H1 (cell line): ENCODE measurements around the gene LEMD2. TPM values are rescaled to one million over a fixed set of nuclear protein-coding genes. Genes with fewer than 3 reads are reported as not detected.

ENCODE experiments used
- CTCF ChIA-PET: fragments of 300-600 bp; sonication (Branson Sonifier 250); formaldehyde crosslinking; loops from one replicate; lab custom pipeline; 2021; ENCODE audit not compliant: partially characterized antibody; lab: Charles Lee
- POLR2A ChIA-PET: fragments of 300-600 bp; sonication (Branson Sonifier 250); formaldehyde crosslinking; loops from one replicate; lab custom pipeline; 2021; ENCODE audit warnings: inconsistent platforms; ENCODE audit not compliant: partially characterized antibody; lab: Charles Lee
- DNase-seq, 2 experiments: peaks; one replicate each; pipeline versions ENCODE4 v3.0.0 to v3.0.0-alpha.2; 2010 to 2022; ENCODE audit warnings: low spot score in 2 of 2, low read depth in 1 of 2, mixed read lengths in 1 of 2
- FAIRE-seq: peaks from 2 replicates; lab custom pipeline; 2011; peaks lifted over from hg19 to GRCh38; lab: Jason Lieb, UNC
- H2AFZ ChIP-seq: 2 replicates; pipeline ENCODE4 v1.8.1; 2012; ENCODE audit warnings: low read length, inconsistent platforms
- H2AK5ac ChIP-seq: 2 replicates; pipeline ENCODE4 v1.6.1; 2013; ENCODE audit warnings: low read depth, low read length
- H2BK120ac ChIP-seq: replicated peaks from 2 replicates; pipeline ENCODE3; 2013; ENCODE audit warnings: low read depth, low read length, inconsistent platforms
- H2BK12ac ChIP-seq: 2 replicates; pipeline ENCODE4 v1.6.1; 2013; ENCODE audit warnings: low read depth, low read length
- H2BK15ac ChIP-seq: 2 replicates; pipeline ENCODE4 v1.6.1; 2013; ENCODE audit warnings: low read length
- H2BK20ac ChIP-seq: 2 replicates; pipeline ENCODE4 v1.6.1; 2013; ENCODE audit warnings: low read length
- H2BK5ac ChIP-seq: 2 replicates; pipeline ENCODE4 v1.6.1; 2013; ENCODE audit warnings: low read depth, low read length
- H3K14ac ChIP-seq: 2 replicates; pipeline ENCODE4 v1.6.1; 2013; ENCODE audit warnings: inconsistent platforms; ENCODE audit not compliant: insufficient read length
- H3K18ac ChIP-seq: 2 replicates; pipeline ENCODE4 v1.6.1; 2013; ENCODE audit warnings: low read length; ENCODE audit errors: extremely low read depth
- H3K23ac ChIP-seq: 2 replicates; pipeline ENCODE4 v1.6.1; 2013; ENCODE audit warnings: inconsistent platforms; ENCODE audit not compliant: insufficient read length
- H3K23me2 ChIP-seq: 2 replicates; pipeline ENCODE4 v1.6.1; 2013; ENCODE audit warnings: low read depth, low read length
- H3K27ac ChIP-seq: 2 replicates; pipeline ENCODE4 v1.6.1; 2011; ENCODE audit warnings: low read depth, low read length, inconsistent platforms
- H3K27me3 ChIP-seq, 4 experiments: replicated peaks in 1 of 4; 1 replicate in 1 of 4; 2 replicates in 3 of 4; pipeline versions ENCODE4 v1.6.1 to v1.8.1; 2011 to 2013; ENCODE audit warnings: low read length in 3 of 4, mild to moderate bottlenecking in 3 of 4, inconsistent platforms in 2 of 4, mixed read lengths in 2 of 4, moderate library complexity in 1 of 4; ENCODE audit not compliant: control insufficient read depth in 3 of 4, insufficient read depth in 3 of 4; ENCODE audit errors: extremely low read depth in 1 of 4
- H3K36me3 ChIP-seq, 4 experiments: 2 replicates each; pipeline versions ENCODE4 v1.6.1 to v1.8.1; 2011 to 2013; ENCODE audit warnings: mild to moderate bottlenecking in 4 of 4, low read length in 3 of 4, moderate library complexity in 2 of 4, control low read depth in 1 of 4, inconsistent platforms in 1 of 4; ENCODE audit not compliant: insufficient read depth in 4 of 4, control insufficient read depth in 2 of 4
- H3K4ac ChIP-seq: replicated peaks from 2 replicates; pipeline ENCODE3; 2013; ENCODE audit warnings: low read length, low read depth, mixed read lengths, inconsistent platforms; ENCODE audit not compliant: insufficient read length
- H3K4me1 ChIP-seq, 4 experiments: replicated peaks in 1 of 4; 1 replicate in 1 of 4; 2 replicates in 3 of 4; pipeline versions ENCODE4 v1.6.1 to v1.8.1; 2011 to 2013; ENCODE audit warnings: low read length in 3 of 4, inconsistent platforms in 2 of 4, mixed read lengths in 1 of 4; ENCODE audit not compliant: insufficient read depth in 4 of 4, control insufficient read depth in 3 of 4
- H3K4me2 ChIP-seq, 2 experiments: 2 replicates each; pipeline versions ENCODE4 v1.6.1 to v1.8.1; 2011 to 2013; ENCODE audit warnings: low read depth in 2 of 2, low read length in 2 of 2, control low read depth in 1 of 2, inconsistent platforms in 1 of 2, mild to moderate bottlenecking in 1 of 2; ENCODE audit not compliant: insufficient read depth in 1 of 2
- H3K4me3 ChIP-seq, 4 experiments: fragments of 200-600, 300-600 bp in 1 of 4; sonication (generic), shearing (Covaris generic), sonication (Bioruptor Twin) in 1 of 4; 2 replicates each; pipeline versions ENCODE4 v1.5.1 to v1.8.1; 2011 to 2016; ENCODE audit warnings: low read length in 4 of 4, low read depth in 3 of 4, control low read depth in 2 of 4, inconsistent platforms in 2 of 4, mild to moderate bottlenecking in 2 of 4, mixed read lengths in 1 of 4, moderate library complexity in 1 of 4; ENCODE audit not compliant: insufficient read depth in 2 of 4; ENCODE audit errors: extremely low read depth in 1 of 4
- H3K56ac ChIP-seq: replicated peaks from 2 replicates; pipeline ENCODE3; 2013; ENCODE audit warnings: low read depth, mild to moderate bottlenecking, mixed read lengths, low read length, inconsistent platforms; ENCODE audit not compliant: insufficient read length
- H3K79me1 ChIP-seq: 2 replicates; pipeline ENCODE4 v1.6.1; 2013; ENCODE audit warnings: low read depth, low read length, control low read depth
- H3K79me2 ChIP-seq, 2 experiments: 2 replicates each; pipeline versions ENCODE4 v1.6.1 to v1.8.1; 2012 to 2013; ENCODE audit warnings: low read length in 2 of 2, mild to moderate bottlenecking in 2 of 2, inconsistent platforms in 1 of 2; ENCODE audit not compliant: insufficient read depth in 2 of 2, control insufficient read depth in 1 of 2
- H3K9ac ChIP-seq, 4 experiments: replicated peaks in 1 of 4; 1 replicate in 1 of 4; 2 replicates in 3 of 4; pipeline versions ENCODE4 v1.6.1 to v1.8.1; 2011 to 2013; ENCODE audit warnings: low read depth in 3 of 4, low read length in 3 of 4, control low read depth in 2 of 4, mild to moderate bottlenecking in 2 of 4, moderate library complexity in 2 of 4, inconsistent platforms in 1 of 4; ENCODE audit errors: extremely low read depth in 1 of 4
- H3K9me3 ChIP-seq, 2 experiments: 2 replicates each; pipeline versions ENCODE4 v1.6.1 to v1.8.1; 2012 to 2013; ENCODE audit warnings: mild to moderate bottlenecking in 2 of 2, moderate library complexity in 2 of 2, control low read depth in 1 of 2, inconsistent platforms in 1 of 2, low read depth in 1 of 2, low read length in 1 of 2, mixed read lengths in 1 of 2; ENCODE audit not compliant: insufficient read depth in 2 of 2
- H4K20me1 ChIP-seq, 2 experiments: replicated peaks in 1 of 2; 2 replicates each; pipeline versions ENCODE3 to v1.8.1; 2011 to 2013; ENCODE audit warnings: inconsistent platforms in 2 of 2, low read length in 2 of 2, mild to moderate bottlenecking in 1 of 2; ENCODE audit not compliant: insufficient read depth in 2 of 2, control insufficient read depth in 1 of 2
- H4K5ac ChIP-seq: 2 replicates; pipeline ENCODE4 v1.6.1; 2013; ENCODE audit warnings: low read length, low read depth, mixed read lengths, inconsistent platforms; ENCODE audit not compliant: insufficient read length
- H4K8ac ChIP-seq: 2 replicates; pipeline ENCODE4 v1.8.0; 2013; ENCODE audit warnings: mild to moderate bottlenecking, moderate library complexity, low read length, inconsistent platforms; ENCODE audit not compliant: insufficient read depth; ENCODE audit errors: extremely low read depth
- H4K91ac ChIP-seq: replicated peaks from 2 replicates; pipeline ENCODE3; 2013; ENCODE audit warnings: low read length, mixed read lengths, inconsistent platforms; ENCODE audit not compliant: insufficient read length
- CBX8 ChIP-seq: fragments of 300-800, 300-1000 bp; sonication (generic); IDR thresholded peaks from 2 replicates; pipeline ENCODE4 v1.7.1; 2016; ENCODE audit warnings: low read depth, low read length, borderline replicate concordance
- RAD21 ChIP-seq, 2 experiments: IDR thresholded peaks in 1 of 2; conservative IDR thresholded peaks in 1 of 2; 2 replicates each; pipeline ENCODE4 v1.6.1; 2011; ENCODE audit warnings: low read depth in 2 of 2, low read length in 2 of 2, improper control_type of control experiment in 1 of 2, inconsistent platforms in 1 of 2, mild to moderate bottlenecking in 1 of 2, moderate library complexity in 1 of 2
- SP1 ChIP-seq: IDR thresholded peaks from 2 replicates; pipeline ENCODE4 v1.6.1; 2011; ENCODE audit warnings: low read depth, low read length
- WGBS, 2 experiments: shearing (Covaris generic) in 1 of 2; methylation state at CpG; one replicate each; pipeline versions ENCODE4 v1.1.6 to v1.1.7; 2013 to 2015; ENCODE audit warnings: low lambda C conversion rate in 2 of 2, mixed read lengths in 2 of 2, inconsistent platforms in 1 of 2, low coverage in 1 of 2, missing lambda C conversion rate in 1 of 2; ENCODE audit not compliant: insufficient replicate concordance in 2 of 2, insufficient coverage in 1 of 2, insufficient read length in 1 of 2; ENCODE audit errors: extremely low coverage in 1 of 2, missing lambda C conversion rate in 1 of 2; 5-methylcytosine and 5-hydroxymethylcytosine counted together
- polyA plus RNA-seq, 7 experiments: library from polyadenylated mRNA; depleted of rRNA in 3 of 7; stranded (reverse) in 5 of 7; unstranded in 2 of 7; fragments of >200 nt in 5 of 7; fragments of 200-250 nt in 2 of 7; gene quantifications; 1 replicate in 5 of 7; 2 replicates in 1 of 7; 4 replicates in 1 of 7; pipeline versions ENCODE4 v1.2.1 to v1.2.3, GENCODE V29; 2011 to 2013; ENCODE audit warnings: missing spikeins in 2 of 7, mixed read lengths in 2 of 7
- total RNA-seq: library from RNA; stranded (reverse); fragmentation: NEBNext Ultra II Directional; extraction: Animal tissue kit (Norgen Biotek cat#: 25700); gene quantifications from 2 replicates; pipeline ENCODE4 v1.2.1, GENCODE V29; 2021
- TF ChIP-seq, protein P1 (sequence below): IDR thresholded peaks from 2 replicates; pipeline ENCODE4 v1.6.1; 2012; ENCODE audit warnings: inconsistent platforms
- TF ChIP-seq, protein P2 (sequence below): IDR thresholded peaks from 2 replicates; pipeline ENCODE4 v1.6.1; 2012; ENCODE audit warnings: inconsistent platforms

LEMD2 gene
- total and polyA plus RNA-seq, 2 of the 8 experiments (the other 6 are each of a cell fraction or from before 2014, with no cell fraction given): 32.7 to 57.3 TPM

DNA sequence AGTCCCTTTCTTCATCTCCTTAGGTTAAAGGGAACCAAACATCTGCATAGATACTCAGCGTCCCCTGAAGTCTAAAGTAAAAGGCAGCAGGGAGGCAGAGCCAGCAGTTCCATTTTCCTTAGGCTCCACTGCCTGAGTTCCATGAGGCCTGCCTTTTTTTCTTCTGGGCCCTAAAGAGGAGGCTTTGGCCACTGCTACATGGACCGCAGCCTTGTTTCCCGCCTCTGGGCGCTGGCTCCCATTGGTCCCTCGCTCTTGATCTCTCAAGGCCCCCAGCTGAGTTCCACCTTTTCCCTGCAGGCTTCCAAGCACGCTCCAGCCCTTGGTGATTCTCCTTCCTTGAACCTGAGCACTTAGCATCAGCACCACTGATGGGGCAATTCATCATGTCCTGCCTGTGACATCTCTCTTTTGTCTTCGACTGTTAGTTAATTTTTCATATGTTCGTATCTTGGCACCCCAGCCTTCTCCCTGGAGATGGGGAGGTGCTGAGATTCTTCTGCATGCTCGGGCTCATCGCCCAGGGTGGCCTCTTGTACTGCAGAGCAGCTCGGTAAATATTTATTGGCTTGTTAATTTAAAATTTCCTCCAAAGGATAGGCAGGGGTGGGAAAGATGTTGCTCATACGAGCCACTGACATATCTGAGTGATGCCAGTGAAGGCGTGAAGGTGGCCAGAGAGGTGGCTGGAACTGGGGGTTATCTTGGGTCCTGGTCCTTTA is 11.5 kb upstream of the LEMD2 start:
- no peak for FAIRE-seq
- Histone ChIP-seq H3K79me2 (no peaks in the 10 kb centered on the region), H3K9me3 (no peaks in the 10 kb centered on the region), H2BK20ac (peak overlapping the region; percentile 86), H4K8ac (no peak overlapping the region), H3K9ac (no peak overlapping the region), H3K23ac (no peak overlapping the region), H3K4ac (no peak overlapping the region), H3K56ac (no peak overlapping the region), H2BK15ac (0 out of 2 replicates have a peak overlapping the region, but pooled peaks have one; percentile 18), H3K14ac (no peak overlapping the region), H3K79me1 (no peaks in the 10 kb centered on the region), H2BK5ac (no peak overlapping the region), H3K4me1 (peaks cover 2 to 12% (median 5%) of the 10 kb centered on the region in 4 experiments), H4K5ac (no peak overlapping the region), H2BK12ac (0 out of 2 replicates have a peak overlapping the region, but pooled peaks have one; percentile 75), H2AK5ac (peak overlapping the region; percentile 8; the same call in 1 of the 2 replicates), H3K18ac (no peak overlapping the region), H2BK120ac (no peak overlapping the region), H3K27ac (no peak overlapping the region), H3K23me2 (no peaks in the 10 kb centered on the region), H3K4me2 (no peak overlapping the region), H3K4me3 (no peak overlapping the region), H4K91ac (no peak overlapping the region), H2AFZ (no peak overlapping the region), H4K20me1 (no peaks in the 10 kb centered on the region), H3K36me3 (no peaks in the 10 kb centered on the region), H3K27me3 (peaks cover 0 to 6% (median 1%) of the 10 kb centered on the region in 4 experiments; a peak in 3 of 7 replicates)
- no peak for DNase-seq
- WGBS, 2 experiments: 90% methylated on average over 13 of the region's 13 CpGs; no CpG with 5 or more reads in 1 of the 2 experiments
- TF ChIP-seq CBX8 (no peak), SP1 (no peak), RAD21 (IDR thresholded peaks at IDR 0.05 in 1 of 2, conservative IDR thresholded peaks at IDR 0.05 in 1 of 2; ENCODE audit: low read depth in 2 of 2, low read length in 2 of 2) (no peak)
- TF ChIP-seq, protein P1, sequence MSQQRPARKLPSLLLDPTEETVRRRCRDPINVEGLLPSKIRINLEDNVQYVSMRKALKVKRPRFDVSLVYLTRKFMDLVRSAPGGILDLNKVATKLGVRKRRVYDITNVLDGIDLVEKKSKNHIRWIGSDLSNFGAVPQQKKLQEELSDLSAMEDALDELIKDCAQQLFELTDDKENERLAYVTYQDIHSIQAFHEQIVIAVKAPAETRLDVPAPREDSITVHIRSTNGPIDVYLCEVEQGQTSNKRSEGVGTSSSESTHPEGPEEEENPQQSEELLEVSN: peak; percentile 91
- TF ChIP-seq, protein P2, sequence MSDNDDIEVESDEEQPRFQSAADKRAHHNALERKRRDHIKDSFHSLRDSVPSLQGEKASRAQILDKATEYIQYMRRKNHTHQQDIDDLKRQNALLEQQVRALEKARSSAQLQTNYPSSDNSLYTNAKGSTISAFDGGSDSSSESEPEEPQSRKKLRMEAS: peak; percentile 40; the same call in 1 of the 2 replicates
- ChIA-PET CTCF (interaction anchor here (0.8 to 4.0 kb wide), 11 partner anchors 12 to 213 kb away, joined by 3 to 26 read pairs (median 5); no protein-coding TSS in a partner anchor), POLR2A (interaction anchor here (1.4 to 3.0 kb wide), 3 partner anchors 11 to 21 kb away, joined by 6 to 7 read pairs (median 6); no protein-coding TSS in a partner anchor)
